HepG2 (cell line): Measurements from ENCODE around the gene KCTD8.

Source experiments
- POLR2A ChIP-seq, 2 experiments: IDR thresholded peaks; 2 replicates each; pipeline ENCODE4 v1.6.1; 2011; ENCODE audit warnings: low read depth in 2 of 2, low read length in 2 of 2, mild to moderate bottlenecking in 1 of 2, moderate library complexity in 1 of 2; ENCODE audit not compliant: insufficient read depth in 1 of 2
- POLR2AphosphoS5 ChIP-seq: IDR thresholded peaks from 2 replicates; pipeline ENCODE4 v1.6.1; 2012; ENCODE audit warnings: low read depth, low read length
- SRF ChIP-seq: IDR thresholded peaks from 2 replicates; pipeline ENCODE4 v1.6.1; 2011; ENCODE audit warnings: mild to moderate bottlenecking, low read depth, low read length, moderate library complexity
- ZNF740 ChIP-seq: sonication (generic); formaldehyde crosslinking; IDR thresholded peaks from 2 replicates; pipeline ENCODE4 v1.4.0; 2020; ENCODE audit warnings: missing genetic modification reagents

GRCh38 chr4:44446191-44446590, 2.4 kb downstream of the KCTD8 start:
- no peak for TF ChIP-seq SRF
- no peak for TF ChIP-seq POLR2A (IDR thresholded peaks at IDR 0.05; ENCODE audit: insufficient read depth in 1 of 2, low read depth in 2 of 2, low read length in 2 of 2)
- TF ChIP-seq POLR2AphosphoS5, result no peak
- no peak for TF ChIP-seq ZNF740 (CRISPR knock-in tag)
